Thoracic aorta (tissue), 2 donors: Measurements from ENCODE around the gene POLK. TPM values are rescaled to one million over a fixed set of nuclear protein-coding genes. Genes with fewer than 3 reads are reported as not detected.
"Not testable (repeated sequence)": the region's sequence is repeated elsewhere in the genome, so short reads cannot be mapped to it uniquely, and the experiment has no call there.

Experiments used
- ATAC-seq: fragments of 150-250 bp; one replicate; pipeline ENCODE4 v1.8.0; 2017; ENCODE audit warnings: low read depth; ENCODE audit not compliant: insufficient number of reproducible peaks, low FRiP score
- DNase-seq: peaks from one replicate; pipeline ENCODE4 v3.0.0-alpha.2; 2020; ENCODE audit warnings: low spot score
- H3K27ac ChIP-seq, 2 donors: fragments of 200-600 bp; sonication (generic); 1 replicate in 1 of 2; 2 replicates in 1 of 2; pipeline ENCODE4 v1.5.1; 2016; ENCODE audit warnings: mild to moderate bottlenecking in 2 of 2, moderate library complexity in 2 of 2
- H3K27me3 ChIP-seq: fragments of 200-600 bp; sonication (generic); replicated peaks from 2 replicates; pipeline ENCODE4 v1.6.0; 2016; ENCODE audit warnings: mild to moderate bottlenecking; ENCODE audit not compliant: insufficient read depth
- H3K36me3 ChIP-seq: fragments of 200-600 bp; sonication (generic); one replicate; pipeline ENCODE4 v1.5.1; 2016
- H3K4me1 ChIP-seq, 2 donors: fragments of 200-600 bp; sonication (generic); 1 replicate in 1 of 2; 2 replicates in 1 of 2; pipeline versions ENCODE4 v1.5.1 to v1.6.0; 2016; ENCODE audit warnings: low read depth in 2 of 2, mild to moderate bottlenecking in 1 of 2; ENCODE audit not compliant: control insufficient read depth in 1 of 2
- H3K4me3 ChIP-seq: fragments of 200-600 bp; sonication (generic); 2 replicates; pipeline ENCODE4 v1.5.1; 2016; ENCODE audit warnings: mild to moderate bottlenecking
- H3K9me3 ChIP-seq: fragments of 200-600 bp; sonication (generic); 2 replicates; pipeline ENCODE4 v1.5.1; 2016
- total RNA-seq, 2 donors: library from RNA; depleted of rRNA; stranded (reverse); fragments of >200 nt; gene quantifications; one replicate each; pipeline versions ENCODE4 v1.1.0 to v1.2.3, GENCODE V29; 2016
- TF ChIP-seq, protein P1 (sequence below): fragments of 200-600 bp; sonication (generic); IDR thresholded peaks from one replicate; pipeline ENCODE4 v1.5.1; 2019; ENCODE audit warnings: antibody characterized with exemption

The POLK gene
- total RNA-seq, 2 donors from 2014 or later = 48.2 to 51.4 TPM

DNA sequence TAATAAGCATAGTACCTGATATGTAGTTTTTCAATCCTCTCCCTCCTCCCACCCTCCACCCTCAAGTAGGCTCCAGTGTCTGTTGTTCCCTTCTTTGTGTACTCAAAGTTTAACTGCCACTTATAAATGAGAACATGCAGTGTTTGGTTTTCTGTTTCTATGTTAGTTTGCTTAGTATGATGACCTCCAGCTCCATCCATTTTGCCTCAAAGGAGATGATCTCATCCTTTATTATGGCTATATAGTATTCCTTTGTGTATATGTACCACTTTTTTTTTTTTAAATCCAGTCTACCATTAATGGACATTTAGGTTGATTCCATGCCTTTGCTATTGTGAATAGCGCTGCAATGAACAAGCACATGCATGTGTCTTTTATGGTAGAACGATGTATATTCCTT is 20.5 kb downstream of the POLK start:
- Histone ChIP-seq H3K4me1 (peaks cover 0 to 10% of the 10 kb centered on the region in 2 donors), H3K27ac (no peak overlapping the region), H3K9me3 (peaks cover 3% of the 10 kb centered on the region), H3K36me3 (no peaks in the 10 kb centered on the region), H3K27me3 (no peaks in the 10 kb centered on the region), H3K4me3 (no peak overlapping the region)
- DNase-seq = no peak
- no peak for ATAC-seq
- TF ChIP-seq, protein P1, sequence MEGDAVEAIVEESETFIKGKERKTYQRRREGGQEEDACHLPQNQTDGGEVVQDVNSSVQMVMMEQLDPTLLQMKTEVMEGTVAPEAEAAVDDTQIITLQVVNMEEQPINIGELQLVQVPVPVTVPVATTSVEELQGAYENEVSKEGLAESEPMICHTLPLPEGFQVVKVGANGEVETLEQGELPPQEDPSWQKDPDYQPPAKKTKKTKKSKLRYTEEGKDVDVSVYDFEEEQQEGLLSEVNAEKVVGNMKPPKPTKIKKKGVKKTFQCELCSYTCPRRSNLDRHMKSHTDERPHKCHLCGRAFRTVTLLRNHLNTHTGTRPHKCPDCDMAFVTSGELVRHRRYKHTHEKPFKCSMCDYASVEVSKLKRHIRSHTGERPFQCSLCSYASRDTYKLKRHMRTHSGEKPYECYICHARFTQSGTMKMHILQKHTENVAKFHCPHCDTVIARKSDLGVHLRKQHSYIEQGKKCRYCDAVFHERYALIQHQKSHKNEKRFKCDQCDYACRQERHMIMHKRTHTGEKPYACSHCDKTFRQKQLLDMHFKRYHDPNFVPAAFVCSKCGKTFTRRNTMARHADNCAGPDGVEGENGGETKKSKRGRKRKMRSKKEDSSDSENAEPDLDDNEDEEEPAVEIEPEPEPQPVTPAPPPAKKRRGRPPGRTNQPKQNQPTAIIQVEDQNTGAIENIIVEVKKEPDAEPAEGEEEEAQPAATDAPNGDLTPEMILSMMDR = no peak

DNA sequence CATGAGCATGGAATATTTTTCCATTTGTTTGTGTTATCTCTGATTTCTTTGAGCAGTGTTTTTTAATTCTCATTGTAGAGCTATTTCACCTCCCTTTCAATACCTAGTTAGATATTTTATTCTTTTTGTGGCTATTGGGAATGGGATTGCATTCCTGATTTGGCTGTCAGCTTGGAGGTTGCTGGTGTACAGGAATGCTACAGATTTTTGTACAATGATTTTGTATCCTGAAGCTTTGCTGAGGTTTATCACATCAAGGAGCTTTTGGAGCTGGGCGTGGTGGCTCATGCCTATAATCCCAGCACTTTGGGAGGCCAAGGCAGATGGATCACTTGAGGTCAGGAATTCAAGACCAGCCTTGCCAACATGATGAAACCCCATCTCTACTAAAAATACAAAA is 22.0 kb downstream of the POLK start:
- not testable (repeated sequence) for ATAC-seq, H3K9me3 ChIP-seq, H3K36me3 ChIP-seq, H3K27ac ChIP-seq, DNase-seq, H3K4me3 ChIP-seq, H3K27me3 ChIP-seq
- H3K4me1 ChIP-seq = peaks cover 0 to 14% of the 10 kb centered on the region in 2 donors

DNA sequence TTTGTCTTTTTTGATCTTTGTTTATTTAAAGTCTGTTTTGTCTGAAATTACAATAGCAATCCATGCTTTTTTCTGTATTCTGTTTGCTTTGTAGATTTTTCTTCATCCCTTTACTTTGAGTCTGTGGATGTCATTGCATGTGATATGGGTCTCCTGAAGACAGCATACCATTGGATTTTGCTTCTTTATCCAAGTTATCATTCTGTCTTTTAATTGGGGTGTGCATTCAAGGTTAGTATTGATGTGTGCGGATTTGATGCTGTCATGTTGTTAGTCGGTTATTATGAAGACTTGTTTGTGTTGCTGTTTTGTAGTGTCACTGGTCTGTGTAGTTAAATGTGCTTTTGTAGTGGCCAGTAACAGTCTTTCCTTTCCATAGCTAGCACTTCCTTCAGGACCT is 23.0 kb downstream of the POLK start:
- H3K27ac ChIP-seq = no peak overlapping the region
- no peaks in the 10 kb centered on the region for H3K27me3 ChIP-seq
- peaks cover 0 to 24% of the 10 kb centered on the region in 2 donors for H3K4me1 ChIP-seq
- no peaks in the 10 kb centered on the region for H3K36me3 ChIP-seq
- ATAC-seq (no peak), DNase-seq (no peak)
- TF ChIP-seq, protein P1 = no peak
- H3K9me3 ChIP-seq = peaks cover 3% of the 10 kb centered on the region
- H3K4me3 ChIP-seq = no peak overlapping the region

DNA sequence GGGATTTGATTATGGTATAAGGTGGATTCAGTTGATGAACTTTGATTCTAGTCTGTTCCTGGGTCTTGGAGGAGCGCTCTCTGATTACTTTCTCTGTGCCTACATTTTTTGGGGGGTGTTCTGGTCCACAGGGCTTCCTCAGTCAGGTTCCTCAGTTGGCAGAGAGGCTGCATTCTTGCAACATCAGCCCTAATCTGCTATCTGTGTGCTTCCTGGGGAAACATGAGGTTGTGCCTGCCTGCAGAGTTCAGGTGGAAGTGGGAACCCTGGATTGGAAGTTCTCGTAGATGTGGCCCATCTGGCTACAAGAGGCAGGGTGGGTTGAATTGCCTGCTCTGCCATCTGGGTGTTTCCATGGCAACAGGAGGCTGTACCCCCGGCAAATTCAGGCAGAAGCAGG is 24.5 kb downstream of the POLK start:
- no peak overlapping the region for H3K27ac ChIP-seq
- TF ChIP-seq, protein P1 = no peak
- no peaks in the 10 kb centered on the region for H3K27me3 ChIP-seq
- peaks cover 3% of the 10 kb centered on the region for H3K9me3 ChIP-seq
- no peaks in the 10 kb centered on the region for H3K36me3 ChIP-seq
- H3K4me3 ChIP-seq = no peak overlapping the region
- no peak for DNase-seq
- ATAC-seq = no peak
- peaks cover 0 to 24% of the 10 kb centered on the region in 2 donors for H3K4me1 ChIP-seq

DNA sequence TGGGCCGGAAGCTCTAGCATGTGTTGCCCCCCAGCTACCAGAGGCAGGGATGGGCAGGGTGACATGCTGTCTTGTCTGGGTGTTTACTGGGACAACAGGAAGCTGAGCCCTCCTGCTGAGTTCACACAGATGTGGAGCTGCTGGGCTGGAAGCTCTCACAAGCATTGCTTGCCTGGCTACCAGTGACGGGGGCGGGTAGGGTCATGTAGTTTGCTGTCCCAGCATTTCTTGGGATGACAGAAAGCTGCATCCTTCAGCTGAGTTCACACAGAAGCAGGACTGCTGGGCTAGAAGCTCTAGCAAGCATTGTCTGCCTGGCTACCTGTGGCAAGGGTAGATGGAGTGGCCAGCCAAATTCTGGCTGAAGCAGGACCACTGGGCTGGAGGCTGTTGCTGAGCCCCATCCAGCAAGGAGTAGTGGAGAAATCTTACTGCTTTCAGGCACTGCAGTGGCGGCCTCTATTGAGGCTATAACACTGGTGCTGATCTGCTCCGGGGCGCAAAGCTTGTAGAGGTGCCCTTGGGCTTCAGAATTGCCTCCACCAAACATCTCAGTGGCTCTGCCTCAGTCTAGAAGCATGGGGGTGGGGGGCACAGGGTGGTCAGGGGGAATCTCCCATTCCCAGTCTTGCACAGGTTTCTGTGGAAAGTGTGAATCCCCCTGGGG is 25.1 kb downstream of the POLK start:
- ATAC-seq (no peak), DNase-seq (no peak)

More for the DNA sequence above, 25.1 kb downstream of the POLK start:
- Histone ChIP-seq H3K4me1 (peaks cover 0 to 24% of the 10 kb centered on the region in 2 donors), H3K4me3 (no peak overlapping the region), H3K27ac (no peak overlapping the region), H3K27me3 (no peaks in the 10 kb centered on the region), H3K36me3 (no peaks in the 10 kb centered on the region), H3K9me3 (peaks cover 3% of the 10 kb centered on the region)
- TF ChIP-seq, protein P1 = no peak
